HEK293 (cell line): ENCODE data around the gene CCDC8.

Experiments
- CTCF ChIA-PET: fragments of 350-600 bp; formaldehyde crosslinking; extraction: SDS; loops from one replicate; lab custom pipeline; 2021; ENCODE audit warnings: antibody characterized with exemption; lab: Yijun Ruan, JAX
- POLR2A ChIA-PET: fragments of 300-600 bp; formaldehyde crosslinking; extraction: SDS; loops from one replicate; lab custom pipeline; 2020; ENCODE audit warnings: antibody characterized with exemption, inconsistent platforms; lab: Yijun Ruan, JAX
- H3K27ac ChIP-seq: fragments of 200-500 bp; sonication (Bioruptor generic); 2 replicates; pipeline ENCODE4 v1.5.1; 2014; ENCODE audit warnings: low read depth, low read length, control low read depth, inconsistent platforms; ENCODE audit errors: extremely low read depth
- H3K36me3 ChIP-seq, 2 experiments: fragments of 200-500 bp in 1 of 2; sonication (Bioruptor generic) in 1 of 2; 1 replicate in 1 of 2; 2 replicates in 1 of 2; pipeline ENCODE4 v1.5.1; 2014 to 2017; ENCODE audit warnings: inconsistent platforms in 2 of 2, low read length in 2 of 2; ENCODE audit not compliant: control insufficient read depth in 2 of 2, insufficient read depth in 1 of 2
- H3K4me1 ChIP-seq: fragments of 200-500 bp; sonication (Bioruptor generic); 2 replicates; pipeline ENCODE4 v1.5.1; 2014; ENCODE audit warnings: mild to moderate bottlenecking, low read length, inconsistent platforms; ENCODE audit not compliant: control insufficient read depth, insufficient read depth
- H3K4me3 ChIP-seq: 2 replicates; pipeline ENCODE4 v1.5.1; 2011; ENCODE audit warnings: low read depth, mild to moderate bottlenecking, control low read depth, low read length, moderate library complexity
- H3K9me3 ChIP-seq: fragments of 200-500 bp; sonication (Bioruptor generic); 2 replicates; pipeline ENCODE4 v1.5.1; 2014; ENCODE audit warnings: low read depth, low read length, inconsistent platforms; ENCODE audit not compliant: control insufficient read depth, insufficient read depth
- BCL11A ChIP-seq: fragments of 450-650 bp; formaldehyde crosslinking; IDR thresholded peaks from 2 replicates; pipeline ENCODE4 v1.5.1; 2016; ENCODE audit warnings: low read depth, missing biosample characterization, missing genetic modification characterization
- BCL11B ChIP-seq: fragments of 450-650 bp; formaldehyde crosslinking; IDR thresholded peaks from 2 replicates; pipeline ENCODE4 v1.5.1; 2016; ENCODE audit warnings: low read depth, missing biosample characterization, missing genetic modification characterization
- GLIS1 ChIP-seq: fragments of 450-650 bp; formaldehyde crosslinking; IDR thresholded peaks from 2 replicates; pipeline ENCODE4 v1.5.1; 2016; ENCODE audit warnings: missing biosample characterization, missing genetic modification characterization
- HOXD13 ChIP-seq: sonication (generic); formaldehyde crosslinking; IDR thresholded peaks from 2 replicates; pipeline ENCODE4 v1.8.0; 2022; ENCODE audit warnings: missing genetic modification reagents, borderline replicate concordance
- MZF1 ChIP-seq: fragments of 450-650 bp; formaldehyde crosslinking; IDR thresholded peaks from 2 replicates; pipeline ENCODE4 v1.5.1; 2017; ENCODE audit warnings: missing biosample characterization, missing genetic modification characterization, borderline replicate concordance
- SP7 ChIP-seq: fragments of 450-650 bp; formaldehyde crosslinking; IDR thresholded peaks from 2 replicates; pipeline ENCODE4 v1.5.1; 2016; ENCODE audit warnings: missing biosample characterization, missing genetic modification characterization
- ZBTB20 ChIP-seq: fragments of 450-650 bp; formaldehyde crosslinking; IDR thresholded peaks from 2 replicates; pipeline ENCODE4 v1.5.1; 2016; ENCODE audit warnings: missing biosample characterization, missing genetic modification characterization
- ZEB2 ChIP-seq: fragments of 450-650 bp; formaldehyde crosslinking; IDR thresholded peaks from 2 replicates; pipeline ENCODE4 v1.5.1; 2016; ENCODE audit warnings: missing biosample characterization, missing genetic modification characterization
- ZFP41 ChIP-seq: fragments of 450-650 bp; formaldehyde crosslinking; IDR thresholded peaks from 2 replicates; pipeline ENCODE4 v1.5.1; 2016; ENCODE audit warnings: missing biosample characterization, missing genetic modification characterization, borderline replicate concordance
- ZNF121 ChIP-seq: fragments of 450-650 bp; formaldehyde crosslinking; IDR thresholded peaks from 2 replicates; pipeline ENCODE4 v1.5.1; 2016; ENCODE audit warnings: missing biosample characterization, missing genetic modification characterization
- ZNF140 ChIP-seq: fragments of 450-650 bp; formaldehyde crosslinking; IDR thresholded peaks from 2 replicates; pipeline ENCODE4 v1.5.1; 2016; ENCODE audit warnings: missing biosample characterization, missing genetic modification characterization
- ZNF157 ChIP-seq: fragments of 450-650 bp; formaldehyde crosslinking; IDR thresholded peaks from 2 replicates; pipeline ENCODE4 v1.5.1; 2016; ENCODE audit warnings: missing biosample characterization, missing genetic modification characterization
- ZNF23 ChIP-seq: fragments of 450-650 bp; formaldehyde crosslinking; IDR thresholded peaks from 2 replicates; pipeline ENCODE4 v1.5.1; 2016; ENCODE audit warnings: missing biosample characterization, missing genetic modification characterization, borderline replicate concordance
- ZNF510 ChIP-seq: fragments of 450-650 bp; formaldehyde crosslinking; IDR thresholded peaks from 2 replicates; pipeline ENCODE4 v1.5.1; 2018; ENCODE audit warnings: mild to moderate bottlenecking, missing genetic modification characterization, missing biosample characterization; ENCODE audit not compliant: insufficient replicate concordance
- ZNF561 ChIP-seq: fragments of 450-650 bp; IDR thresholded peaks from 2 replicates; pipeline ENCODE4 v1.5.1; 2018; ENCODE audit warnings: missing biosample characterization, missing genetic modification characterization, borderline replicate concordance
- ZNF664 ChIP-seq: fragments of 450-650 bp; formaldehyde crosslinking; IDR thresholded peaks from 2 replicates; pipeline ENCODE4 v1.5.1; 2016; ENCODE audit warnings: missing biosample characterization, missing genetic modification characterization
- ZNF701 ChIP-seq: fragments of 450-650 bp; formaldehyde crosslinking; IDR thresholded peaks from 2 replicates; pipeline ENCODE4 v1.5.1; 2016; ENCODE audit warnings: missing biosample characterization, missing genetic modification characterization
- ZNF707 ChIP-seq: fragments of 450-650 bp; formaldehyde crosslinking; IDR thresholded peaks from 2 replicates; pipeline ENCODE4 v1.5.1; 2016; ENCODE audit warnings: missing biosample characterization, missing genetic modification characterization
- ZNF76 ChIP-seq: fragments of 450-650 bp; formaldehyde crosslinking; IDR thresholded peaks from 2 replicates; pipeline ENCODE4; 2016; ENCODE audit warnings: low read depth, missing biosample characterization, missing genetic modification characterization, borderline replicate concordance
- ZNF791 ChIP-seq: fragments of 450-650 bp; formaldehyde crosslinking; IDR thresholded peaks from 2 replicates; pipeline ENCODE4 v1.5.1; 2016; ENCODE audit warnings: missing biosample characterization, missing genetic modification characterization
- ZSCAN5A ChIP-seq: fragments of 450-650 bp; formaldehyde crosslinking; IDR thresholded peaks from 2 replicates; pipeline ENCODE4 v1.5.1; 2016; ENCODE audit warnings: missing biosample characterization, missing genetic modification characterization
- TF ChIP-seq, protein P1 (sequence below): sonication (generic); formaldehyde crosslinking; IDR thresholded peaks from 2 replicates; pipeline ENCODE4 v1.8.1; 2022; ENCODE audit warnings: mild to moderate bottlenecking, moderate library complexity, missing genetic modification reagents
- TF ChIP-seq, protein P2 (sequence below): fragments of 450-650 bp; formaldehyde crosslinking; IDR thresholded peaks from 2 replicates; pipeline ENCODE4 v1.5.1; 2017; ENCODE audit warnings: missing biosample characterization, missing genetic modification characterization
- TF ChIP-seq, protein P3 (sequence below): fragments of 450-650 bp; formaldehyde crosslinking; IDR thresholded peaks from 2 replicates; pipeline ENCODE4 v1.5.1; 2016; ENCODE audit warnings: missing biosample characterization, missing genetic modification characterization

Gene CCDC8

DNA sequence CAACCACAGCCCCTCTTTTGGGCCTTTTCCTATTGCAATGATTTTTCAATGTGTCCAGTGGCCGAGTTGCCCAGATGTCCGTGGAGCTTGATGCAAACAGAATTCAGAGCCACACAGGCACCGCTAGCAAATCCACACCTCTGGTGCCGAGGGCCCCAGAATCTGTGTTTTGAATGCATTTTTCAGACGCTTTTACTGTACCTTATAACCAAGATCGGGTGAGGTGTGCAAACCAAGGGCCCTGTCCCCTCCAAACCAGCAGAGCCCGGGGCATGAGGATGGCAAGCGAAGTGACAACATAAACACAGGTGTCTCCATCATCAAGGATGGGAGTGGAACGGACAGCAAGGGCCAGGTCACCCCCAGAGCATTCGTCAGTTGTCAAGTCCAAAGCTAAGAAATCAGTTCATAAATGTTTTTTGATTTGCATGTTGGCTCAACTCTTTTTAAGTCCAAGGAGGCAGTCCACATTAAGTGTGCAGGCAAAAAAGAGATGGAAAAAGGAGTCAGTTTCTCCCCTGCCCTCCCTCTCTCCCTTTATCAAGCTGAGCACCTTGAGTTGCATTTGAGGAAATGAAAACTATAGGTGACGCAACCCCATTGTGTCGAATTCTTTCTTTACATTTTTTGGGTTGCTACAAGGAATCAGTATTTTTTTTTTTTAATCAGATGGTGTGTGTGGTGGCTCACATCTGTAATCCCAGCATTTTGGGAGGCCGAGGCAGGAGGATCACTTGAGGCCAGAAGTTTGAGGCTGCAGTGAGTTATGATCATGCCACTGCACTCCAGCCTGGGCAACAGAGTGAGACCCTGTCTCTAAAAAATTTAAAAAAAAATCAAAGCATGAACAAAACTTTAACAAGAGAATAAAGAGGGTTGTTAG is 2.9 kb downstream of the CCDC8 start:
- Histone ChIP-seq H3K27ac (no peak overlapping the region), H3K4me1 (peaks cover 20% of the 10 kb centered on the region), H3K9me3 (no peaks in the 10 kb centered on the region), H3K36me3 (peaks cover 0 to 24% of the 10 kb centered on the region in 2 experiments; a peak in 2 of 3 replicates), H3K4me3 (no peak overlapping the region)
- ChIA-PET POLR2A (no interaction called here), CTCF (interaction anchor here (0.6 to 2.6 kb wide), 6 partner anchors 9 to 120 kb away, joined by 3 to 17 read pairs (median 4); no protein-coding TSS in a partner anchor)
- TF ChIP-seq ZNF121, result peak; percentile 80
- no peak for TF ChIP-seq ZNF510 (tag by site-specific recombination)
- peak; percentile 69 for TF ChIP-seq ZBTB20 (tag by site-specific recombination)
- no peak for TF ChIP-seq ZNF791 (tag by site-specific recombination)
- no peak for TF ChIP-seq ZNF140 (tag by site-specific recombination)
- no peak for TF ChIP-seq MZF1
- TF ChIP-seq ZNF664 (tag by site-specific recombination), result no peak
- no peak for TF ChIP-seq ZNF23 (tag by site-specific recombination)

- Histone ChIP-seq H3K4me3 (no peak overlapping the region), H3K4me1 (peaks cover 20% of the 10 kb centered on the region), H3K9me3 (no peaks in the 10 kb centered on the region), H3K27ac (no peak overlapping the region), H3K36me3 (peaks cover 0 to 24% of the 10 kb centered on the region in 2 experiments; a peak in 2 of 3 replicates)
- POLR2A ChIA-PET, result interaction anchor here (1.2 to 2.0 kb wide), 2 partner anchors 8 to 87 kb away, joined by 3 to 6 read pairs; partner anchors contain the start of gene PNMA8B
- no peak for TF ChIP-seq HOXD13
- no peak for TF ChIP-seq ZNF157
- TF ChIP-seq ZNF76, result no peak
- no peak for TF ChIP-seq ZNF121
- no peak for TF ChIP-seq ZNF707 (tag by site-specific recombination)
- TF ChIP-seq BCL11A (tag by site-specific recombination), result no peak
- TF ChIP-seq, protein P1, sequence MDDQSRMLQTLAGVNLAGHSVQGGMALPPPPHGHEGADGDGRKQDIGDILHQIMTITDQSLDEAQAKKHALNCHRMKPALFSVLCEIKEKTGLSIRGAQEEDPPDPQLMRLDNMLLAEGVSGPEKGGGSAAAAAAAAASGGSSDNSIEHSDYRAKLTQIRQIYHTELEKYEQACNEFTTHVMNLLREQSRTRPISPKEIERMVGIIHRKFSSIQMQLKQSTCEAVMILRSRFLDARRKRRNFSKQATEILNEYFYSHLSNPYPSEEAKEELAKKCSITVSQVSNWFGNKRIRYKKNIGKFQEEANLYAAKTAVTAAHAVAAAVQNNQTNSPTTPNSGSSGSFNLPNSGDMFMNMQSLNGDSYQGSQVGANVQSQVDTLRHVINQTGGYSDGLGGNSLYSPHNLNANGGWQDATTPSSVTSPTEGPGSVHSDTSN (CRISPR knock-in tag), result no peak
- CTCF ChIA-PET, result interaction anchor here (0.6 to 2.6 kb wide), 4 partner anchors 7 to 331 kb away, joined by 3 to 17 read pairs (median 5); no protein-coding TSS in a partner anchor
These were observed 4.2 kb downstream of the CCDC8 start for GRCh38 chr19:46409191-46409590.

GRCh38 chr19:46408664-46409039 is 4.7 kb downstream of the CCDC8 start:
- 0 out of 2 replicates have a peak overlapping the region, but pooled peaks have one; percentile 9 for H3K27ac ChIP-seq
- peaks cover 18% of the 10 kb centered on the region for H3K4me1 ChIP-seq
- POLR2A ChIA-PET, result interaction anchor here (0.6 to 2.0 kb wide), 5 partner anchors 8 to 367 kb away, joined by 3 to 6 read pairs (median 3); partner anchors contain the start of gene PNMA8B
- CTCF ChIA-PET, result interaction anchor here (0.6 to 1.9 kb wide), 3 partner anchors 13 to 330 kb away, joined by 3 to 6 read pairs (median 4); no protein-coding TSS in a partner anchor
- no peak overlapping the region for H3K4me3 ChIP-seq
- H3K9me3 ChIP-seq, result no peaks in the 10 kb centered on the region
- peaks cover 0 to 24% of the 10 kb centered on the region in 2 experiments; a peak in 2 of 3 replicates for H3K36me3 ChIP-seq
- TF ChIP-seq SP7 (no peak), ZNF701 (tag by site-specific recombination) (no peak), BCL11B (tag by site-specific recombination) (no peak), GLIS1 (tag by site-specific recombination) (peak; percentile 59), ZNF561 (tag by site-specific recombination) (no peak), ZEB2 (tag by site-specific recombination) (no peak), ZSCAN5A (tag by site-specific recombination) (no peak), ZFP41 (tag by site-specific recombination) (no peak)
- TF ChIP-seq, protein P2, sequence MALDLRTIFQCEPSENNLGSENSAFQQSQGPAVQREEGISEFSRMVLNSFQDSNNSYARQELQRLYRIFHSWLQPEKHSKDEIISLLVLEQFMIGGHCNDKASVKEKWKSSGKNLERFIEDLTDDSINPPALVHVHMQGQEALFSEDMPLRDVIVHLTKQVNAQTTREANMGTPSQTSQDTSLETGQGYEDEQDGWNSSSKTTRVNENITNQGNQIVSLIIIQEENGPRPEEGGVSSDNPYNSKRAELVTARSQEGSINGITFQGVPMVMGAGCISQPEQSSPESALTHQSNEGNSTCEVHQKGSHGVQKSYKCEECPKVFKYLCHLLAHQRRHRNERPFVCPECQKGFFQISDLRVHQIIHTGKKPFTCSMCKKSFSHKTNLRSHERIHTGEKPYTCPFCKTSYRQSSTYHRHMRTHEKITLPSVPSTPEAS (tag by site-specific recombination), result no peak
- TF ChIP-seq, protein P3, sequence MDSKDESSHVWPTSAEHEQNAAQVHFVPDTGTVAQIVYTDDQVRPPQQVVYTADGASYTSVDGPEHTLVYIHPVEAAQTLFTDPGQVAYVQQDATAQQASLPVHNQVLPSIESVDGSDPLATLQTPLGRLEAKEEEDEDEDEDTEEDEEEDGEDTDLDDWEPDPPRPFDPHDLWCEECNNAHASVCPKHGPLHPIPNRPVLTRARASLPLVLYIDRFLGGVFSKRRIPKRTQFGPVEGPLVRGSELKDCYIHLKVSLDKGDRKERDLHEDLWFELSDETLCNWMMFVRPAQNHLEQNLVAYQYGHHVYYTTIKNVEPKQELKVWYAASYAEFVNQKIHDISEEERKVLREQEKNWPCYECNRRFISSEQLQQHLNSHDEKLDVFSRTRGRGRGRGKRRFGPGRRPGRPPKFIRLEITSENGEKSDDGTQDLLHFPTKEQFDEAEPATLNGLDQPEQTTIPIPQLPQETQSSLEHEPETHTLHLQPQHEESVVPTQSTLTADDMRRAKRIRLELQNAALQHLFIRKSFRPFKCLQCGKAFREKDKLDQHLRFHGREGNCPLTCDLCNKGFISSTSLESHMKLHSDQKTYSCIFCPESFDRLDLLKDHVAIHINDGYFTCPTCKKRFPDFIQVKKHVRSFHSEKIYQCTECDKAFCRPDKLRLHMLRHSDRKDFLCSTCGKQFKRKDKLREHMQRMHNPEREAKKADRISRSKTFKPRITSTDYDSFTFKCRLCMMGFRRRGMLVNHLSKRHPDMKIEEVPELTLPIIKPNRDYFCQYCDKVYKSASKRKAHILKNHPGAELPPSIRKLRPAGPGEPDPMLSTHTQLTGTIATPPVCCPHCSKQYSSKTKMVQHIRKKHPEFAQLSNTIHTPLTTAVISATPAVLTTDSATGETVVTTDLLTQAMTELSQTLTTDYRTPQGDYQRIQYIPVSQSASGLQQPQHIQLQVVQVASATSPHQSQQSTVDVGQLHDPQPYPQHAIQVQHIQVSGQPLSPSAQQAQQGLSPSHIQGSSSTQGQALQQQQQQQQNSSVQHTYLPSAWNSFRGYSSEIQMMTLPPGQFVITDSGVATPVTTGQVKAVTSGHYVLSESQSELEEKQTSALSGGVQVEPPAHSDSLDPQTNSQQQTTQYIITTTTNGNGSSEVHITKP (tag by site-specific recombination), result no peak
